GM19463 (cell line): ENCODE measurements around the gene ATM.
"Not testable (repeated sequence)": the region's sequence is repeated elsewhere in the genome, so short reads cannot be mapped to it uniquely, and the experiment has no call there.

Experiments used
- ATAC-seq: cut with Tn5 transposase; IDR thresholded peaks from one replicate; pipeline ENCODE4 v1.9.1; 2021; ENCODE audit warnings: mild to moderate bottlenecking, moderate library complexity; ENCODE audit not compliant: unreplicated experiment

Gene ATM

GRCh38 chr11:108346451-108346850, 123.6 kb downstream of the ATM start:
- ATAC-seq: no peak

- no peak for ATAC-seq
Measured at GRCh38 chr11:108351468-108351867, 128.6 kb downstream of the ATM start.

- no peak for ATAC-seq
Measured at GRCh38 chr11:108364159-108364558, 141.3 kb downstream of the ATM start.

- no peak for ATAC-seq
Measured at GRCh38 chr11:108368134-108368533, 145.3 kb downstream of the ATM start.

DNA sequence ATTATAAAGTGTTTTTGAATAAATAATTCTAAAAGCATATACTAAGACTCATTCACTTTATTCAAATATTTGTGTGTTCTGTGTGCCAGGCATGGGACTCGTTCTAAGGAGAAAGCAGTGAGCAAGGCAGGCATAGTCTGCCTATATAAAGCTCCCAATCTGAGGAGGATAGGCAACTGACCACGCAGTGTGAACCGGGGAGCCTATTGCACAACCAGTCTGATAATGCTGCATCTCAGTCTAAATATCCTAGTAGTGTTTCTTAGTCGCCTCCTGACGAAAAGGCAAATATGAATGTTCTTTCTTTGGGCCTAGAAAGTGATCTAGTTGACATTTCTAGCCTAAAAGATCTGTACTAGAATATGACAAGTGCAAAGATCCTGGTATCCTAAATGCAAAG, 146.2 kb downstream of the ATM start:
- ATAC-seq: no peak

GRCh38 chr11:108370315-108370714, 147.4 kb downstream of the ATM start:
- ATAC-seq: no peak

DNA sequence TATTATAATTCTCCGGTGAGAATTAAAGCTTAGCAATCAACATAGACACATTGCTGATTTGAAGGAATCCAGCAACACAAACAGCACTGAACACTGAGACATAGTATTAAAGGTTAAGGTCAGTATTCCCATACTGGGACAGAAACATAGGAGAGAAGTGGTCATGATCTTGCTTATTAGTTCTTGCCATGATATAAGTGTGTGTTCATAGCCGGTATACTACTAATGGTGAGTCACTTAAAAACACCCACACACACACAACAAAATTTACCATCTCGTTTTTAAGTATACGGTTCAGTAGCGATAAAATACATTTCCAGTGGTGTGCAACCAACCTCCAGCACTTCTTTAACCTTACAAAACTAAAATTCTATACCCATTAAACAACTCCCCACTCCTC, 148.1 kb downstream of the ATM start:
- no peak for ATAC-seq

GRCh38 chr11:108373505-108373904, 150.6 kb downstream of the ATM start:
- not testable (repeated sequence) for ATAC-seq

DNA sequence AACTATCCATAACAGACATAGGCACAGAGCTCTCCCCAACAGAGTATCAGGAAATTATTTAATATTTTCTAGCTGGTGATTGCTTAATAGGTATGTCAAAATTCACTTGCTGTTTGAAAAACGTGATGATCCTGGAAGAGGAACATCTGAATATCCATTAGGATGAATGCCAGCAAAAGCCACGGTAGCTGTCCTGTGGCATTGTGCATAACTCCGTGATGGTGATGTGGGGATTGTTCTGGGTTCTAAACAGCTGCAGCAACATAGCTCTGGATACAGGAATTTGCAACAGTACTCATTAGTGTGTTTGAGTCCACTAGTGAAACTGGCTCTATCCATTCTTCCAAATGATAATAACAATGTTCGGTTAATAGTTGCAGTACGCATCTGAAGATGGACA, 165.7 kb downstream of the ATM start:
- no peak for ATAC-seq

DNA sequence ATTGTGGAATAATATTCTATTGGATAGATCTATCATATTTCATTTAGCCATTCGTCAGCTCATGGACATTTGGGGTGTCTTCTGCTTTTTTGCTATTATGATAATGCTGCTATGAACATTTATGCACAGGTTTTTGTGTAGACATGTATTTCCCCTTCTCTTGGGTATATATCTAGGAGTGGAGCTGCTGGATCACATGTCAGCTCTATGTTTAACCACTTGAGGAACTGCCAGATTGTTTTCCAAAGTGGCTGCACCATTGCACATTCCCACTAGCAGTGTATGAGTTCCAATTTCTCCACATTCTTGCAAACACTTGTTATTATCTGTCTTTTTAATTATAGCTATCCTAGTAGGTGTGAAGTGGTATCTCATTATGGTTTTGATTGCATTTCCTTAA, 169.5 kb downstream of the ATM start:
- no peak for ATAC-seq

- no peak for ATAC-seq
Measured at GRCh38 chr11:108393046-108393445, 170.2 kb downstream of the ATM start.

DNA sequence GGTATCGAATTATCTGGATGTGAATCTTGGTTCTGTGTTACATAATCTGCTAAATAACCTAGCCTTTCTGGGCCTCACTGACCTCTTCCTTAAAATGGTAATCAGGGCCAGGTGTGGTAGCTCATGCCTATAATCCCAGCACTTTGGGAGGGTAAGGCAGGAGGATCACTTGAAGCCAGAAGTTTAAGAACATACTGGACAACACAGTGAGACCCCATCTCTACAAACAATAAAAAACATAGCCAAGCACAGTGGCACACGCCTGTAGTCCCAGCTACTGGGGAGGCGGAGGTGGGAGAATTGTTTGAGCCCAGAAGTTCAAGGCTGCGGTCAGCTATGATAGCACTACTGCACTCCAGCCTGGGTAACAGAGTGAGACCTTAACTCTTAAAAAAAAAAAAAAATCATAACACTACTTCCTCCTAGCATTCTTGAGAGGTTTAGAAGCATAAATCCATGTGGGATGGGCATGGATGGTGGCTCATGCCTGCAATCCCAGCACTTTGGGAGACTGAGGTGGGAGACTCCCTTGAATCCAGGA, 171.9 kb downstream of the ATM start:
- no peak for ATAC-seq

GRCh38 chr11:108396672-108397071, 173.8 kb downstream of the ATM start:
- not testable (repeated sequence) for ATAC-seq

- ATAC-seq: no peak
Measured at GRCh38 chr11:108398439-108398838, 175.6 kb downstream of the ATM start.

GRCh38 chr11:108402241-108402640, 179.4 kb downstream of the ATM start:
- ATAC-seq: no peak

- no peak for ATAC-seq
Measured at GRCh38 chr11:108403052-108403451, 180.2 kb downstream of the ATM start.

GRCh38 chr11:108405706-108406105, 182.8 kb downstream of the ATM start:
- no peak for ATAC-seq

DNA sequence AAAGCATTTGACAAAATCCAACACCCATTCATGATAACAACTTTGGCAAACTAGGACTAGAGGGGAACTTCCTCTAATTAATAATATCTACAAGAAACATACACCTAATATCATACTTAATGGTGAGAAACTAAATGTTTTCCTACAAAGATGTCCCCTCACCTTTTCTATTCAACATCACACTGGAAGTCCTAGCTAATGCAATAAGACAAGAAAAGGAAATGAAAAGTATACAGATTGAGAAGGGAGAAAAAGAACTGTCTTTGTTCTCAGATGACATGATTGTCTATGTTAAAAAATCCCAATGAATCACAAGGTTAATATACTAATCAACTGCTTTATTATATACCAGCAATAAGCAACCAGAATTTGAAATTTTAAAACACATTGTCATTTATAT, 192.1 kb downstream of the ATM start:
- ATAC-seq: no peak

DNA sequence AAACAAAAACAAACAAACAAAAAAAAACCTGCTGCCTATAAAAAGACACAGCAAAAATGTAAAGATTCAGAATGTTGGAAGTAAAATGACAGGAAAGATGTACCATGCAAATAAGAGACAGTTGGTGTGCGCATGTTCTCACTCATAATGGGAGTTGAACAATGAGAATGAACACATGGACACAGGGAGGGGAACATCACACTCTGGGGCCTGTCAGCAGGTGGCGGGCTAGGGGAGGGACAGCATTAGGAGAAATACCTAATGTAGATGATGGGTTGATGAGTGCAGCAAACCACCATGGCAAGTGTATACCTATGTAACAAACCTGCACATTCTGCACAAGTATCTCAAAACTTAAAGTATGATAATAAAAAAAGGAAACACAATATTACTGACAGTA, 194.7 kb downstream of the ATM start:
- not testable (repeated sequence) for ATAC-seq
